ENCODE measurements around the gene SIRPD.

SIRPD gene

GRCh38 chr20:1568163-1568490, 10.6 kb upstream of the SIRPD start:
- TF ChIP-seq POLR2AphosphoS5 (IDR thresholded peaks at IDR 0.05; ENCODE audit: low read depth, low read length) (no peak), POLR2A (IDR thresholded peaks at IDR 0.05; ENCODE audit: low read depth, low read length) (no peak)
- FAIRE-seq (no peak), DNase-seq (ENCODE audit: insufficient read length) (no peak)

- TF ChIP-seq TAF1 (IDR thresholded peaks at IDR 0.05; ENCODE audit: borderline replicate concordance, low read depth, low read length) (no peak), POLR2A (IDR thresholded peaks at IDR 0.05; ENCODE audit: low read depth, low read length) (no peak), POLR2AphosphoS5 (IDR thresholded peaks at IDR 0.05; ENCODE audit: low read depth, low read length) (no peak)
- FAIRE-seq: no peak
- no peak for DNase-seq (ENCODE audit: insufficient read length)
These were observed 10.1 kb upstream of the SIRPD start for GRCh38 chr20:1567392-1568162.

GRCh38 chr20:1566701-1567100, 9.2 kb upstream of the SIRPD start:
- FAIRE-seq: no peak
- no peak for DNase-seq (ENCODE audit: insufficient read length)

GRCh38 chr20:1565461-1565860, 8.0 kb upstream of the SIRPD start:
- FAIRE-seq (no peak), DNase-seq (ENCODE audit: insufficient read length) (no peak)
- TF ChIP-seq TAF1 (IDR thresholded peaks at IDR 0.05; ENCODE audit: borderline replicate concordance, low read depth, low read length) (no peak), POLR2AphosphoS5 (IDR thresholded peaks at IDR 0.05; ENCODE audit: low read depth, low read length) (no peak), POLR2A (IDR thresholded peaks at IDR 0.05; ENCODE audit: low read depth, low read length) (no peak)

More at GRCh38 chr20:1566701-1567100, 9.2 kb upstream of the SIRPD start:
- no peak for TF ChIP-seq POLR2A (IDR thresholded peaks at IDR 0.05; ENCODE audit: low read depth, low read length)
- no peak for TF ChIP-seq TAF1 (IDR thresholded peaks at IDR 0.05; ENCODE audit: borderline replicate concordance, low read depth, low read length)
- TF ChIP-seq POLR2AphosphoS5 (IDR thresholded peaks at IDR 0.05; ENCODE audit: low read depth, low read length): no peak

GRCh38 chr20:1563598-1563997, 6.1 kb upstream of the SIRPD start:
- no peak for DNase-seq (ENCODE audit: insufficient read length)
- TF ChIP-seq POLR2A (IDR thresholded peaks at IDR 0.05; ENCODE audit: low read depth, low read length): no peak
- no peak for TF ChIP-seq TAF1 (IDR thresholded peaks at IDR 0.05; ENCODE audit: borderline replicate concordance, low read depth, low read length)
- no peak for TF ChIP-seq POLR2AphosphoS5 (IDR thresholded peaks at IDR 0.05; ENCODE audit: low read depth, low read length)
- no peak for FAIRE-seq

GRCh38 chr20:1562622-1563021, 5.1 kb upstream of the SIRPD start:
- TF ChIP-seq POLR2AphosphoS5 (IDR thresholded peaks at IDR 0.05; ENCODE audit: low read depth, low read length) (no peak), TAF1 (IDR thresholded peaks at IDR 0.05; ENCODE audit: borderline replicate concordance, low read depth, low read length) (no peak), POLR2A (IDR thresholded peaks at IDR 0.05; ENCODE audit: low read depth, low read length) (no peak)
- FAIRE-seq (no peak), DNase-seq (ENCODE audit: insufficient read length) (no peak)

GRCh38 chr20:1561350-1561749, 3.8 kb upstream of the SIRPD start:
- no peak for DNase-seq (ENCODE audit: insufficient read length)
- FAIRE-seq: no peak
- TF ChIP-seq TAF1 (IDR thresholded peaks at IDR 0.05; ENCODE audit: borderline replicate concordance, low read depth, low read length) (no peak), POLR2A (IDR thresholded peaks at IDR 0.05; ENCODE audit: low read depth, low read length) (no peak), POLR2AphosphoS5 (IDR thresholded peaks at IDR 0.05; ENCODE audit: low read depth, low read length) (no peak)

GRCh38 chr20:1555952-1556351, 1.6 kb downstream of the SIRPD start:
- TF ChIP-seq POLR2AphosphoS5 (IDR thresholded peaks at IDR 0.05; ENCODE audit: low read depth, low read length) (no peak), TAF1 (IDR thresholded peaks at IDR 0.05; ENCODE audit: borderline replicate concordance, low read depth, low read length) (no peak), POLR2A (IDR thresholded peaks at IDR 0.05; ENCODE audit: low read depth, low read length) (no peak)
- FAIRE-seq: no peak
- DNase-seq (ENCODE audit: insufficient read length): no peak

GRCh38 chr20:1539816-1540419, 17.6 kb downstream of the SIRPD start:
- FAIRE-seq (no peak), DNase-seq (ENCODE audit: insufficient read length) (no peak)
- TF ChIP-seq TAF1 (IDR thresholded peaks at IDR 0.05; ENCODE audit: borderline replicate concordance, low read depth, low read length) (no peak), POLR2AphosphoS5 (IDR thresholded peaks at IDR 0.05; ENCODE audit: low read depth, low read length) (no peak), POLR2A (IDR thresholded peaks at IDR 0.05; ENCODE audit: low read depth, low read length) (no peak)

- FAIRE-seq (no peak), DNase-seq (ENCODE audit: insufficient read length) (no peak)
- TF ChIP-seq TAF1 (IDR thresholded peaks at IDR 0.05; ENCODE audit: borderline replicate concordance, low read depth, low read length): no peak
- no peak for TF ChIP-seq POLR2AphosphoS5 (IDR thresholded peaks at IDR 0.05; ENCODE audit: low read depth, low read length)
- TF ChIP-seq POLR2A (IDR thresholded peaks at IDR 0.05; ENCODE audit: low read depth, low read length): no peak
These were observed 18.9 kb downstream of the SIRPD start for GRCh38 chr20:1538655-1539054.

GRCh38 chr20:1537731-1538058, 19.8 kb downstream of the SIRPD start:
- TF ChIP-seq POLR2A (IDR thresholded peaks at IDR 0.05; ENCODE audit: low read depth, low read length) (no peak), POLR2AphosphoS5 (IDR thresholded peaks at IDR 0.05; ENCODE audit: low read depth, low read length) (no peak), TAF1 (IDR thresholded peaks at IDR 0.05; ENCODE audit: borderline replicate concordance, low read depth, low read length) (no peak)
- FAIRE-seq (peak; percentile 78), DNase-seq (ENCODE audit: insufficient read length) (no peak)
